Stimulated activated naive B cell treated with anti-CD40 and anti-IgM and Interleukin-4, amounts not matched to agents 10 μg/mL and 1 μg/mL and 100 μg/mL, for 72 hours (primary cell): ENCODE results near the gene NRG4.
"Not testable (repeated sequence)": the region's sequence is repeated elsewhere in the genome, so short reads cannot be mapped to it uniquely, and the experiment has no call there.

Experiments
- ATAC-seq, 2 donors: fragments of 150-1000 bp; cut with Tn5 transposase; replicated peaks; 2 replicates each; pipeline ENCODE4 v1.10.0; 2021; ENCODE audit warnings: moderate library complexity in 1 of 2
- DNase-seq: peaks from one replicate; pipeline ENCODE4 v3.0.0; 2021
- H3K27ac Mint-ChIP-seq: one replicate; pipeline ENCODE4 v1.8.0; 2022; ENCODE audit warnings: mild to moderate bottlenecking, mixed read lengths
- H3K27me3 Mint-ChIP-seq, 2 donors: one replicate each; pipeline ENCODE4 v1.8.0; 2022; ENCODE audit warnings: mixed read lengths in 2 of 2
- H3K36me3 Mint-ChIP-seq, 2 donors: one replicate each; pipeline ENCODE4 v1.8.0; 2022; ENCODE audit warnings: mixed read lengths in 2 of 2, mild to moderate bottlenecking in 1 of 2
- H3K4me1 Mint-ChIP-seq, 2 donors: one replicate each; pipeline ENCODE4 v1.8.0; 2022; ENCODE audit warnings: mixed read lengths in 2 of 2, mild to moderate bottlenecking in 1 of 2
- H3K4me3 Mint-ChIP-seq, 2 donors: one replicate each; pipeline ENCODE4 v1.8.0; 2022; ENCODE audit warnings: mild to moderate bottlenecking in 2 of 2, mixed read lengths in 2 of 2, moderate library complexity in 1 of 2
- H3K9me3 Mint-ChIP-seq, 2 donors: one replicate each; pipeline ENCODE4 v1.8.0; 2022; ENCODE audit warnings: mixed read lengths in 2 of 2, mild to moderate bottlenecking in 1 of 2

The NRG4 gene, protein sequence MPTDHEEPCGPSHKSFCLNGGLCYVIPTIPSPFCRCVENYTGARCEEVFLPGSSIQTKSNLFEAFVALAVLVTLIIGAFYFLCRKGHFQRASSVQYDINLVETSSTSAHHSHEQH

DNA sequence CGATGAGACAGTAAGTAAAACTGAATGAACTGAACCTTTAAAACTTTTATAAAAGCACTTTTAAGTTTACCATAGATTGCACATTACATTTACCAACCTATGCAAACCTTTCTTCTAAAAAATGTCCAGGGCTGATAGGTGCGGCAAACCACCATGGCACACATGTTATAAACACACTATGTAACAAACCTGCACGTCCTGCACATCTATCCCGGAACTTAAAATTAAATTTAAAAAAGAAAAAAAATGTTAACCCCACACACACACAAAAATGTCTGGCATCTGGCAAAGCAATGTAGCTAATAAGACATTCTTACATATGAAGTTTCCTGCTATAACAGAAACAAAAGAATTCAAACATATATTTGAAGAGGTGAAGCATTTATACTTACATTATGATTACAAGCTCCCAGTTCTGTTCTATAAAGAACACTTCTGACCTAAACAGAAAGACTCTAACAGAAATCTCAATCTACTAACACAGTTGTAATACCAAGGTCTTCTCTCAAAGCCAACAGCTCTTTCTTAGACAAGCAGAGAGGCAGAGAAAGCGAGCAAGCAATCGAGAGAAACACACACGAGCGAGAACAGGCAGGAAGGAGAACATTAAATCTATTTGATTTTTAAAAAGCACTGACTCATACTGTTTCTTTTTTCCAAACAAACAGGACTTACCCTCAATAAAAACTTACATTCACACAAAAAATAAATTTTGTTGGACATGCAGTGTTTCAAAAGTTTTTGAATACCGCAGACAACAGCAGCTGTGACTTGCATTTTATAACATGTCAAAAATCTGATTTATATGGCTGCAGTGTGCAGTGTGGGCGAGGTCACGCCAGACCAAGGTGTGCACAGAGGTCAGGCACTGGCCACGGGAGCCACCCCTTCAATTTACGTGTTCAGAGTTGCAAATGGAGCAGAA, at the start of gene NRG4:
NRG4 (minus strand) TSS at position 798 of the 925 bp plus-strand sequence. CDS start 1,194 bp downstream, outside the sequence.
- Mint-ChIP-seq H3K27me3 (peaks cover 38% of the 10 kb centered on the region in 2 donors), H3K27ac (no peak within 1 kb of the TSS), H3K9me3 (peaks cover 14 to 15% of the 10 kb centered on the region in 2 donors), H3K36me3 (peaks cover 0 to 12% of the 10 kb centered on the region in 2 donors), H3K4me3 (peak within 1 kb of the TSS; percentile 15 to 52), H3K4me1 (peaks cover 2 to 8% of the 10 kb centered on the region in 2 donors)
- DNase-seq (no peak), ATAC-seq (peak in 1 of 2 donors; percentile 38)

DNA sequence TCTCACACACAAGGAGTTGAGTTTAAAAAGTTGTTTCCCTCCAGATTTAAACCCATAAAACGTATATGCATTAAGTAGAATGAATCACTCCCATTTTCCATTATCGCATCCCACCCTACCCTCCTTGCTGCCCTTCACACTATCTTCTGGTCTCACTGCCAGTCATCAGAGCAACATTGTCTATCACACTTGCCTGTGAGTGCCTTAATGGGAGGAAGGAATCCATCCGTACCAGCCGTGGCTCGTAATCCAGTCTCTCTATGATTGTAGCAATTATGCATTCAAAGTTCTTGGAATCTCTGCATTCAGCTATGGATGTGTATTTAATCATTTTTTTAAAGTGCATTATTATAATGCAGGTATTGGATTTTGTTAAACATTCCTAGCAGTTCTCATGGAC, 49.5 kb upstream of the NRG4 start:
- no peak for ATAC-seq
- Mint-ChIP-seq H3K9me3 (no peaks in the 10 kb centered on the region), H3K4me3 (no peak overlapping the region)

DNA sequence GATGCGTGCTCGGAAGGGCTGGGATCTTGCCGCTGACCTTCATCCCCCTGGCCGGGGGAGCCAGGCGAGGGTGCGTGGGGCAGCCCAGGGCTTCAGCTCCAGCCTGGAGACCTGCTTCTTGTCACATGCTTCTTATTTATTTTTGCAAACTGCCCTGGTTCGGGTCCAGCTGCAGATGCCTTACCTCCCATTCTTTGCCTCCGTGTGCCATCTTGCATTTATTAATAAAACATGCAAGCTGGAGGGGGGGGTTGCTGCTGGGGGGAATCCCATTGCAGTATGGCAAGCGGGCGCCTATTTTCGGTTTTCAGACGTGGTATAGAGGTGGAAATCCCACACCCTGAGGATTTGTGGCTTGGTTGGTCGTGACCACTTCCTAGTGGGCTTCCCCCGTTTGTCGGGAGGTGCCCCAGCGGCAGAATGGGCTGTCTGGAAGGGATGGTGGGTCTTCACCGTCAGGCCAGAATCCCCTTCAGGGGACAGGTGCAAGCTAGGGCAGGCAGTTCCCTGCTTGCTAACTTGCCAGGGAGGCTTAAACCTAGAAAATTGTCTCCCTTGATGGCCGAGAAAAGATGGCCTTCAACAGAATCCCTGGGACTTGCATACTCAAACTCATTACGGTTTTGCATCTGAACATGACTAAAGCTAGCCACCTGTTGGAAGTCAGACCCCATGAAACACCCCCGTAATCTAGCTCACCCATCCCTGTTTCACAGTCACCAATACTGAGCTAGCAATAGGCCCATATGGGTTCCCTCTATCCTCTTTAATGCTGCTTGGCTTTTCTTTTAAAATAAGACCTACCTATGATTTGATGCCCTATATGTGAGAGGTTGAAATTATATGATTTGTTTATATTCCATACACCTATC, 48.1 kb upstream of the NRG4 start:
- Mint-ChIP-seq H3K9me3 (no peaks in the 10 kb centered on the region), H3K4me3 (peak overlapping the region; percentile 84 to 85), H3K27ac (peak overlapping the region; percentile 42), H3K27me3 (peaks cover 32 to 42% of the 10 kb centered on the region in 2 donors), H3K36me3 (no peaks in the 10 kb centered on the region), H3K4me1 (peaks cover 38 to 48% of the 10 kb centered on the region in 2 donors)
- DNase-seq (peak; percentile 70), ATAC-seq (peak; percentile 44 to 46)

More for the DNA sequence above, 49.5 kb upstream of the NRG4 start:
- H3K36me3 Mint-ChIP-seq: no peaks in the 10 kb centered on the region
- H3K4me1 Mint-ChIP-seq: peaks cover 38 to 50% of the 10 kb centered on the region in 2 donors
- H3K27me3 Mint-ChIP-seq: peaks cover 40 to 51% of the 10 kb centered on the region in 2 donors
- no peak for DNase-seq
- H3K27ac Mint-ChIP-seq: no peak overlapping the region

DNA sequence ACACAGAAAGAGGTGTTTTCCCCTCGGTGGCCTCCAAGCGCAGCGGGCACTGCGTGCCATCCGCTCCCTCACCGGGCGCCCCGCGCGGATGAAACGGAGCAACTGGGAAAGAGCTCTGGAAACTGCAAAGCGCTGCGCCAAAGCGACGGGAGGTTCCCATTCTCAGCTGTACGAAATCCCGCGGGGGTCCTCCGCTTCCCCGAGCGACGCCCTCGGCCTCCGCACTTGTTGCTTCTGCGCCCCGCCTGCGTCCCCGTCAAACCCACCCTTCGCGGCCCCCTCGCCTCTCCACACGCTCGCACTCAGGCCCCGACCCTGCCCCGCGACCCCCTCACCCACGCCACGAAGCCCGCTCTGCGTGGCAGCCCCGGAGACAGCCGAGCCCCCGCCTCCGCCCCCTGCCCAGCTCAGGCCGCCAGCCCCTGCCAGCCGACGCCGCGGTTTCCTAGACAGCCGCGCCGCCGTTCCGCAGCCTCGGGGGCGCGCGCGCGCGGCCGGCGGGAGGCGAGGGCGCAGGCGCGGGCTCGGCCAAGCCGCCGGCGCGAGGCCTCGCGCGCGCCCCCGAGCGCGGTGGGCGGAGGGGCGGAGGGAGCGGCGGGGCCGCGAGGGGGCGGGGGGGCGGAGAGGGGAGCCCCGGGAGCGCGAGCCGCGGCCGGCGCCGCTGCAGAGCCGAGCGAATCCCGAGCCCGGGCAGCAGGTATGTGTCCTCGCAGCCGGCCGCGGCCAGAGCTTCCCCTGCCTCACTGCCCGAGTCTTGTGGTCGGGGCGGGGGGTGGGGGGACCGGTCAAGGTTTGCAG, 47.3 kb upstream of the NRG4 start, which contains the start of gene TMEM266:
TMEM266 (plus strand) TSS at position 666 of the 798 bp plus-strand sequence. CDS start 74,279 bp downstream, outside the sequence.
- Mint-ChIP-seq H3K4me1 (peaks cover 35 to 40% of the 10 kb centered on the region in 2 donors), H3K36me3 (no peaks in the 10 kb centered on the region), H3K27ac (peak within 1 kb of the TSS; percentile 62), H3K9me3 (no peaks in the 10 kb centered on the region), H3K27me3 (peaks cover 24 to 34% of the 10 kb centered on the region in 2 donors), H3K4me3 (peak within 1 kb of the TSS; percentile 84 to 85)
- DNase-seq: peak; percentile 15
- peak; percentile 6 to 7 for ATAC-seq

DNA sequence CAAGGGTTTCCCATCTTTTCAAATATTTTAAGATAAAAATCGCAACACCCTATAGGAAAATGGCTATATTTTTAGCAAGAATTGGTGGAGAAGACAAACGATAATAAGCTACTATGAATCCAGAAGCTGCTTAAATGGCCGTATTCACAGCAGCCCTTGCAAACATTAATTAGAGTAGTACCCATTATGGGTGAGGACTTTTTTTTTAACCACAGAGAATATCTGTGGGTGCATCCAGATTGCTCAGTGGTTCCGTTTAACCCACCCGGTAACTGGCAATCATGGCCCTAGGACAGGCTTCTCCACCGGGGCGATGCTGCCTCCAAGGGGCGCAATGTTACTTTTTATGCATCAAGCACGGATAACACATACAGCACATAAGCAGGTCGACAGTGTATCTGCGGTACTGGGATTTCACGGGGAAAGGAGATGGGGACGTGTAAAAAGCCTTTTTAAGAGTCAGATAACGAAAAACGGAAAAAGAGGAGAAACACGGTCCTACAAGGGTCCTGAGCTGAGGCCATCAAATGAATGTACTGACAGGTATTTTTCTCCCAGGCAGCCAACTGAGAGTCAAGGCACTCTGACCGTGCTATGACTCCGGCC, 46.6 kb upstream of the NRG4 start:
- peaks cover 23 to 27% of the 10 kb centered on the region in 2 donors for H3K27me3 Mint-ChIP-seq
- peak overlapping the region; percentile 83 for H3K4me3 Mint-ChIP-seq
- no peaks in the 10 kb centered on the region for H3K36me3 Mint-ChIP-seq
- peak; percentile 9 for DNase-seq
- H3K27ac Mint-ChIP-seq: peak overlapping the region; percentile 62
- ATAC-seq: peak; percentile 9 to 21
- H3K4me1 Mint-ChIP-seq: peaks cover 35 to 40% of the 10 kb centered on the region in 2 donors
- H3K9me3 Mint-ChIP-seq: no peaks in the 10 kb centered on the region

DNA sequence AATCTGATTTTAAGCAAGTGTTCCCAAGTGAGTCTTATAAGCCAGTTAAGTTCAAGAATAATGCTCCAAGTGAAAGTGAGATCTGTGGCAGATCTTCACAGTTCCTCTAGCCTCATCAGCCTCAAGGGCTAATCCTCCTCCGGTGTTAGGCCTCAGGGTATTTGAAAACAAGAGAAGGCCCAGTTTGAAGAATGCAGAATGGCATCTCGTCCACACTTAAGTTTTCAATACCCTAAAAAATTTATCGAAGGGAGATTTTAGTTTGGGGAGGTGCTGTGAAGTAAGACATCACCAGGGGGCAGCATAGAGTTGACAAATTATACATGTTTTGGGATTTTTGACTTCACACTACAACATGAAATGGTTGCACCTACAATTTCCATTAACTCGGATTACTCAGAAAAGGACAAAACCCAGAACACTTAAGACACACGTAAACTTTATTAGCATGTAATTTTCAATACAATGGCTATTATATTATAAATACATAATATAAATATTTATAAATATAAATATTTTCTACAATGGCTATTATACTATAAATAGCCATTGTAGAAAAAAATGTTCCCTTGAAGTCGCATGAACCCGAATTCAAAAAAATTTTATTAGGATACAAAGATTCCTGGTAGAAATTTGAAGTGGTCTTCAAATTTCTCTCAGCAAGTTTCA, 45.2 kb upstream of the NRG4 start:
- Mint-ChIP-seq H3K9me3 (no peaks in the 10 kb centered on the region), H3K27ac (peak overlapping the region; percentile 81), H3K4me3 (no peak overlapping the region), H3K36me3 (no peaks in the 10 kb centered on the region), H3K4me1 (peaks cover 35 to 40% of the 10 kb centered on the region in 2 donors), H3K27me3 (peaks cover 14 to 17% of the 10 kb centered on the region in 2 donors)
- DNase-seq (peak; percentile 40), ATAC-seq (peak; percentile 60 to 67)

DNA sequence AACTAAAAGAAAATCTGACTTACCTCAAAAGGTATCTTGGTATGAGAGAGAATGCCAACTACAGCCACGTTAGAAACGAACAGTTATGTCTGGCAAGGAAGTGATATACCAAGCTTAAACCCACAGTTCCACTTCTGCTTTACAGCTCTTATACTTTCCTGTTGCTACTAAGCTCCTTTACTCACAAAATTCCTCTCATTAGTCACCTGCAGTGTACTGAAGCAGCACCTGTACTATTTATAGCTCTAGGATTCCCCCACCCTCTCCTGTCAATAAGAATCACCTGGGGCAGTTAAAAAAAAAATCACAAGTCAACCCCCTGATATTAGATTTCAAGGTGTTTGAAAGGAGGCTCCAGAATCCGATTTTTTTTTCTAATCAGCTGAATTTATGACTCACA, 44.7 kb upstream of the NRG4 start:
- peaks cover 31 to 40% of the 10 kb centered on the region in 2 donors for H3K4me1 Mint-ChIP-seq
- H3K27me3 Mint-ChIP-seq: peaks cover 10 to 12% of the 10 kb centered on the region in 2 donors
- peak; percentile 88 for ATAC-seq
- H3K9me3 Mint-ChIP-seq: no peaks in the 10 kb centered on the region
- H3K27ac Mint-ChIP-seq: peak overlapping the region; percentile 81
- no peaks in the 10 kb centered on the region for H3K36me3 Mint-ChIP-seq
- peak; percentile 32 for DNase-seq
- no peak overlapping the region for H3K4me3 Mint-ChIP-seq

DNA sequence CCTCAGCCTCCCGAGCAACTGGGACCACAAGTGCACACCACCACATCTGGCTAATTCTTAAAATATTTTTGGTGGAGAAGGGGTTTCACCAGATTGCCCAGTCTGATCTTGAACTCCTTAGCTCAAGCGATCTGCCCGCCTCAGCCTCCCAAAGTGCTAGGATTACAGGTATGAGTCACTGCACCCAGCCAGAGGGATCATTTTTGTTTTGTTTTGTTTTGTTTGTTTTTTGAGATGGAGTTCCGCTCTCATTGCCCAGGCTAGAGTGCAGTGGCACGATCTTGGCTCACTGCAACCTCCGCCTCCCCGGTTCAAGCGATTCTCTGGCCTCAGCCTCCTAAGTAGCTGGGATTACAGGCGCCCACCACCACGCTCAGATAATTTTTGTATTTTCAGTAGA, 42.0 kb upstream of the NRG4 start:
- peaks cover 20 to 24% of the 10 kb centered on the region in 2 donors for H3K4me1 Mint-ChIP-seq
- H3K27me3 Mint-ChIP-seq, H3K4me3 Mint-ChIP-seq, H3K36me3 Mint-ChIP-seq, H3K27ac Mint-ChIP-seq, DNase-seq, ATAC-seq, H3K9me3 Mint-ChIP-seq: not testable (repeated sequence)

DNA sequence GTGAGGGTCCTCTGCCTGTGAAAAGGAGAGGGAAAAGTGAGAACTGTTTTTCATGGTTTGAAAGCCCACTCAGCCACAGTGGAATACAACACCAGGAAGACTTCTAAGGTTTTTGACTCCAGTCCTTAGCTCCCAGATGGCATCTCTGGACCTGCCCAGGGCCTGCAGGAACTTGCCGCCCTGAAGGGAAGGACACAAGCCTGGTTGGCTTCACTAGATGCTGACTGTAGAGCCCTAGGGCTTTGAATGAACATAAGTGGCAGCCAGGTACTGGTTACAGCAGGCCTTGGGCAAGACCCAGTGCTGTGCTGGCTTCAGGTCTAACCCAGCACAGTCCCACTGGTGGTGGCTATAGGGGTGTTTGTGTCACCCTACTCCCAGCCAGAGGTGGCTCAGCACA, 26.3 kb upstream of the NRG4 start:
- peaks cover 16 to 26% of the 10 kb centered on the region in 2 donors for H3K9me3 Mint-ChIP-seq
- H3K27me3 Mint-ChIP-seq: peaks cover 14 to 42% of the 10 kb centered on the region in 2 donors
- no peaks in the 10 kb centered on the region for H3K4me1 Mint-ChIP-seq
- peaks cover 7 to 10% of the 10 kb centered on the region in 2 donors for H3K36me3 Mint-ChIP-seq
- ATAC-seq (no peak), DNase-seq (no peak)
- H3K4me3 Mint-ChIP-seq: no peak overlapping the region
- H3K27ac Mint-ChIP-seq: no peak overlapping the region

DNA sequence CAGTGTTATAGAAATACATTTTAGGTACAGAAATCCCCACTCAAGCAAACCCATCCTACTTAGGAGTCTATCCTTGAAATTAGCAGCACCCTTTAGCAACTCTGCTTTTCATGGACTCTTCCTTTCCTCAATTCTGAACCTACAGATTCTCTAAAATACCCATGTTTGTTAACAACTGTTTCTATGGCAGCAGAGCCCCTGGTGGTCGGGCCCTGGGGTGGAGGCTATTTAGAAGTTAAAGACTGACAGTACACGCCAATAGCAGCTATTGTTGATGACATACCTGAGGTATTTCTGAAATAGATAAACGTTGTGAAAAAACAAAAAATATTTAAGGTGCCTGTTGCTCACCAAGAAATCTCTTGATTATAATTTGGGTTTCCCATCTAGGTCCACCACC, 23.4 kb upstream of the NRG4 start:
- Mint-ChIP-seq H3K36me3 (no peaks in the 10 kb centered on the region), H3K27me3 (peaks cover 7 to 28% of the 10 kb centered on the region in 2 donors)

DNA sequence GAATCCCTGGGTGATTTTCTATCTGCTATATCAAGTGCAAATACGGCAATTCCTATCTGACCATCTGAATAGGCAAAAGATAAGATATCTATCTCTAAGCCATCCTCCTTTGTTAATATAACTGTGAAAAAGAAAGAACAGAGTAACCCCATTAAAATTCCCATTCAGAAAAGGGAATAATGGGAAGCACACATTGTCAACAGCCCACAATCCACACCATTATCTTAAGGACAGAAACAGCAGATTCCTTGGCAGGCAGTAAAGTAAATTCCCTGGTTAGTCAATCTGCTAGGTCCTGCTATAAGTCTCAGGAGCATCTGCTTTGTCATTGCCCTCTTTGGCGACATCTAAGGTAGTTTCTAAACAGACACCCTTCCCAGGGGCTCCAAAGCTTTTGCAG, 21.9 kb upstream of the NRG4 start:
- Mint-ChIP-seq H3K4me1 (no peaks in the 10 kb centered on the region), H3K27me3 (peaks cover 0 to 16% of the 10 kb centered on the region in 2 donors), H3K27ac (no peak overlapping the region), H3K36me3 (no peaks in the 10 kb centered on the region), H3K4me3 (no peak overlapping the region), H3K9me3 (peaks cover 1 to 6% of the 10 kb centered on the region in 2 donors)
- DNase-seq (no peak), ATAC-seq (no peak)

More for the DNA sequence above, 23.4 kb upstream of the NRG4 start:
- no peak for ATAC-seq
- no peak for DNase-seq
- Mint-ChIP-seq H3K27ac (no peak overlapping the region), H3K4me1 (no peaks in the 10 kb centered on the region), H3K4me3 (no peak overlapping the region), H3K9me3 (peaks cover 3 to 11% of the 10 kb centered on the region in 2 donors)

DNA sequence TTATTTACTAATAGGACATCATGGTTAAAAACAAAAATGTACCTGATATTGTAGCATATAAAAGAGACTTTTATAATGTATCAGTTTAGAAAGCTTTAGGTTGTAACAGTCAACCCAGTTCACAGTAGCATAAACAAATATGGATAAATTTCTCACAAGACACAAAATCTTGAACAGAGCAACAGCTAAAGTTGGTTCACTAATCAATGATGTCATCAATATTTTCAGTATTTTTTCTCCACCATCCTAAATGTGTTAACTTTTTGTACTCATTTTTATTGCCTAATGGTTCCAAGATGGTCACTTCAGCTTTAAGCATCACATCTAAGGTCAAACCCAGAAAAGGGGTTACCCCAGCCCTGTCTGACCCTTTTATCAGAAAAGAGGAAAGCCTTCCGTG, 21.2 kb upstream of the NRG4 start:
- Mint-ChIP-seq H3K36me3 (no peaks in the 10 kb centered on the region), H3K9me3 (peaks cover 0 to 6% of the 10 kb centered on the region in 2 donors), H3K27me3 (peaks cover 0 to 10% of the 10 kb centered on the region in 2 donors), H3K27ac (no peak overlapping the region), H3K4me3 (no peak overlapping the region), H3K4me1 (no peaks in the 10 kb centered on the region)
- ATAC-seq (no peak), DNase-seq (no peak)
